ENCODE measurements around the gene AOC3.

DNA sequence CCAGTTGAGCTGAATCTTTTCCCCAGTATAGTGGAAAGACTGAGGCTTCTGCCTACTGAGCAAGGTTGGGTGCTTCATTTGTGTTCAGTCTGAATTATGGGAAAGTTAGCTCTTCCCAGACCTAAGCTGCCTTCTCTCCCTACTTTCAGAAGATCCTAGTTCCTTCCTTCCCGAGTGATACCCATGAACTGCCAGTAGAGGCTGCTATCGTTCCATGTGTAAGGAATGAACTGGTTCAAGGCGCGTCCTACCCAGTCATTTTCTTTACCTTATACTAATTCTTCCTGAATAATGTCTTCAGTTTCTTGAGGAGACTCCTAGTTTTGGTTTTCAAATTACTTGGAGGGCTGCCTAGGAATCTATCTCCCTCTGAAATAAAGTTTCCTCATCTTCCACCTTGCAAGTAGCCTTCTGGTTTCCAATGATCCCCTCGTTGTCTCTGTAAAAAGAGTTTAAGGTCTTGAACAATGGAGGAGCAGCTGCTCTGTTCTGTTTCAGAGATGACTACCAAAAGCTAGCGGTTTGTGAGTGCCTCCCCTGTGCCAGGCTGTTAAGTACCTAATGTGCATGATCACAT lies 7.6 kb upstream of the AOC3 start:
- TF ChIP-seq, protein P1, sequence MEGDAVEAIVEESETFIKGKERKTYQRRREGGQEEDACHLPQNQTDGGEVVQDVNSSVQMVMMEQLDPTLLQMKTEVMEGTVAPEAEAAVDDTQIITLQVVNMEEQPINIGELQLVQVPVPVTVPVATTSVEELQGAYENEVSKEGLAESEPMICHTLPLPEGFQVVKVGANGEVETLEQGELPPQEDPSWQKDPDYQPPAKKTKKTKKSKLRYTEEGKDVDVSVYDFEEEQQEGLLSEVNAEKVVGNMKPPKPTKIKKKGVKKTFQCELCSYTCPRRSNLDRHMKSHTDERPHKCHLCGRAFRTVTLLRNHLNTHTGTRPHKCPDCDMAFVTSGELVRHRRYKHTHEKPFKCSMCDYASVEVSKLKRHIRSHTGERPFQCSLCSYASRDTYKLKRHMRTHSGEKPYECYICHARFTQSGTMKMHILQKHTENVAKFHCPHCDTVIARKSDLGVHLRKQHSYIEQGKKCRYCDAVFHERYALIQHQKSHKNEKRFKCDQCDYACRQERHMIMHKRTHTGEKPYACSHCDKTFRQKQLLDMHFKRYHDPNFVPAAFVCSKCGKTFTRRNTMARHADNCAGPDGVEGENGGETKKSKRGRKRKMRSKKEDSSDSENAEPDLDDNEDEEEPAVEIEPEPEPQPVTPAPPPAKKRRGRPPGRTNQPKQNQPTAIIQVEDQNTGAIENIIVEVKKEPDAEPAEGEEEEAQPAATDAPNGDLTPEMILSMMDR (IDR thresholded peaks at IDR 0.05), result peak; percentile 92
- TF ChIP-seq RXRA (IDR thresholded peaks at IDR 0.05; ENCODE audit: borderline replicate concordance, low read depth), result no peak
- TF ChIP-seq POLR2AphosphoS5 (IDR thresholded peaks at IDR 0.05; ENCODE audit: low read depth, low read length), result no peak
- no peak for TF ChIP-seq FOXM1 (IDR thresholded peaks at IDR 0.05; ENCODE audit: low read depth)
- no peak for TF ChIP-seq SIN3A (IDR thresholded peaks at IDR 0.05; ENCODE audit: borderline replicate concordance, low read depth, low read length)
- no peak for TF ChIP-seq CHD2 (IDR thresholded peaks at IDR 0.05; ENCODE audit: low read length, partially characterized antibody)
- no peak for TF ChIP-seq RCOR1 (IDR thresholded peaks at IDR 0.05; ENCODE audit: low read length)
- no peak for TF ChIP-seq TAF1 (IDR thresholded peaks at IDR 0.05; ENCODE audit: borderline replicate concordance, low read depth, low read length)
